ENCODE results near the gene TNFRSF12A.

The TNFRSF12A gene

GRCh38 chr16:3027489-3027795, 7.3 kb downstream of the TNFRSF12A start:
- no peak for DNase-seq

DNA sequence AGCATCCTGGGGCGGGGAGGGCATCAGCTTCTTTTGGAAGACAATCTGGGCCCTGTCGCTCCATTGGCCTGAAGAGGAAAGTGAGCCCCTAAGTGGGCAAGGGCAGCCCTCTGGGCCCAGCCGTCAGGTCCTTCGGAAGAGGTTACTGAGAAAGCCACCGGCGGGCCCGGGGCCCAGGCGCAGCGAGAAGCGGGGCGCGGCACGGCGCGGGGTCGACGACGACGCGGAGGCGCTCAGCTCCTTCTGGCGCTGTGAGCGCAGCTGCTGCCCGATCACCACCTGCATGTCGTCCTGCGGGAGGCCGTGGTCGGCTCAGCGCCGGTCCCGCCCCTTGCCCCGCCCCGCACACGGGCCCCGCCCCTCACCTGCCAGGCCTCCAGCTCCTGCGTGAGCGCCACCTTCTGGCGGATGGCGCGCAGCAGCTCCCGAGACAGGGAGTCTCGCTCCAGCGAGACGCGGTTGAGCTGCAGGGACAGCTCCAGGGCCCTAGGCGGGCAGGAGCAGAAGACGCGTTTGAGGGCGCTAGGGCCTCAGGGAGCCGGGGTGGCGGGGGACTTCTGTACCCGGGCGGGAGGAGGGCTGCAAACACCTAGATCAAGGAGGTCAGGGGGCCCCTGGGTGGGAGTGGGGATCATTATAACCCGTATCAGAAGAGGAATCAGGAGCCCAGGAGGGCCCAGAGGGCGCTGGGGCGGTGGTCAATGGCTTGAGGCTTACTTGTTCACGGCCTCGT, 8.0 kb downstream of the TNFRSF12A start:
- peak; percentile 88 for DNase-seq

- no peak for DNase-seq
Observed at GRCh38 chr16:3028716-3029319, 8.7 kb downstream of the TNFRSF12A start.

- peak; percentile 43 for DNase-seq
Observed at GRCh38 chr16:3029491-3030221, 9.5 kb downstream of the TNFRSF12A start.

- no peak for DNase-seq
Observed at GRCh38 chr16:3030222-3031212, 10.3 kb downstream of the TNFRSF12A start.

- no peak for DNase-seq
Observed at GRCh38 chr16:3032624-3033023, 12.5 kb downstream of the TNFRSF12A start.

DNA sequence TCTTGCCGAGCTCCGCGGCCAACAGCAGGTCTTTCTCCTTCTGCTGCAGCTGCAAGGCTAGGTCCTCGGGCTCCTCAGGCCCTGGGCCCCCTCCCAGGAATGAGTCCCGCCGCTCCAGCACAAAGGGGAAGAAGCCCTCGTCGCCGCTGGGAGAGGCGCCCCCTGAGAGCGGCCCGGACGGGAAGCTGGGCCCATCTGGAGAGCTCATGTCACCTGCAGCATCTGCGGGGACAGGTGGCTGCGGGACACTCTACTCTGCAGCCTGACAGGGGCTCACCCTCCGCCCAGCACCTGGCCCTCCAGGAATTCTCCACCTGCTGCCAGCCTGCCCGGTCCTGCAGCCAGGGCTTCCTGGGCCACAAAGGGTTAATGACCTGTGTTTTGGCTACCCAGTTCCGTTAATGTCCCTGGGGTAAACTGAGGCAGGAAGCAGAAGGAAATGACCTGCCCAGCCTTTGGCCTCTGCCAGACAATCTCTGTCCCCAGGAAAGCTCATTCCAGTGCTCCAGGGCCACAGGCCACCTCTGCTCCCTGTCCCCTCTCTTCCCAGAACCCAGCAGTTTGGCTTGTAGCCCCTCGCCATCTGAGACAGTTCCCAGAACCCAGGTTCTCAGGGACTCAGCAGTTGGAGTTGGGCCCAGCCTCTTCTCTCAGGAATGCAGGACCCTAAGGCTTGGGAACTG, 15.3 kb downstream of the TNFRSF12A start:
- no peak for DNase-seq

GRCh38 chr16:3035972-3036725, 16.0 kb downstream of the TNFRSF12A start:
- no peak for DNase-seq

DNA sequence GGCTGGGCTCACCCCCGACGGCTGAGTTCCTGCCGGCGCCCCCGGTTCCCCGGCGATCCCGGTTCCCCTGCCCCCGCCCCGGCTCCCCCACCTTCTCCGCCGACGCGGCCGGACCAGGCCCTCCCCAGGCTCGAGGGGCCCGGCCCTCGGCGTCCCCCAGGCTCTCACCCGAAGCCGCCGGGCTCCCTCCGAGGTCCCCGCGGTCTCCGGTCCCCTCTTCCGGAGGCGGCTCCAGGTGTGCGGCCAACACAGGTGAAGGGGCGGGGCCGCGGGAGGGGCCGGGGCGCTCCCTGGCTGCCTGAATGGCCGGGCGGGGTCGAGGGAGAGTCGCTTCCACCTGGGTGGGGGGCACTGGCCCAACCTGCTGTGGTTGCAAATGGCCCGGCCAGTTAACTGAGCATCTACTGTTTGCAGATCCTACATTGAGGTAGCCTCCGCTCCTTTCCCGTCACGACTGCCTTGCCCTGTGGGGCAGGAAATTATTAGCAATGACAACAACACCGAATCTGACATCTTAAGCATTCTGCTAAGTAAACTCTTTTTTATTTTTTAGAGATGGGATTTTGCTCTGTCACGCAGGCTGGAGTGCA, 16.7 kb downstream of the TNFRSF12A start, which contains the start of gene BICDL2:
TSS of gene BICDL2 (minus strand) at position 219 of the 590 bp plus-strand sequence. CDS start 1,448 bp downstream, outside the sequence.
- no peak for DNase-seq

DNA sequence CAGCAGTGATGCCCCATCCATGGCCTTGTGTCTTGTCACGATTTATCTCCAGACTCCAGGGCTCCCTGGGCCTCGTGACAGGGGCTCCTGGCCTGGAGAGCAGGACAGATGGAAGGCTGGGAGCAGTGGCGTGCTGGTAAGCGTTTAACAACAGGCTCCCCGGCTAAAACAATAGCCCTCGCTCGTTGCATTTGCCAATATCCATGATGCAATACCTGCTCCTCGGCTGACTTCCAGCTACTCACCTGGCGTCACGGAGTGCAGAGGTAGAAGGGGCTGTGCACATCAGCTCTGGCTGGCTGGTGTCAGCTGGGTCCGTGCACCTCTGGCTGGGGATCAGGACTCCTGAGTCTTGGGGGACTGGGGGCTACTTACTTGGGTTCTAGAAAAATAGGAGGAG, 18.1 kb downstream of the TNFRSF12A start:
- no peak for DNase-seq

DNA sequence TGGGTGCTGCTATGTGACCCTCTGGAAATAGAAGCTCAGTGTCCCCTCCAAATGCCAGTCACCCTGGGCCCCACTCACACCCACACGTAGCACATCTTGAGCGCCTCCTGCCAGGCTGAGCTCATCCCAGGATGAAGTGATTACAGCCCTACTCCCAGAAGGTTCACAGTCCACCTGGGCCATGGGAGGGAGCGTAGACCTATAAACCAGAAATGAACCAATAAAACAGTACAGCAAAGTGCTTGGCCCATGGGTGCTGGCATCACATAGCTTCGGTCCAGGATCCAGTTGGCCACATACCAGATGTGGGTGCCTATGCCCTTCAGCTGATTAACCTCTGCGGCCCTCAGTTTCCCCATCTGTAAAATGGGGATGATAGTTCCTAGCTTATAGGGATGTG, 18.7 kb downstream of the TNFRSF12A start:
- no peak for DNase-seq

GRCh38 chr16:3042376-3042775, 22.2 kb downstream of the TNFRSF12A start:
- DNase-seq: no peak

DNA sequence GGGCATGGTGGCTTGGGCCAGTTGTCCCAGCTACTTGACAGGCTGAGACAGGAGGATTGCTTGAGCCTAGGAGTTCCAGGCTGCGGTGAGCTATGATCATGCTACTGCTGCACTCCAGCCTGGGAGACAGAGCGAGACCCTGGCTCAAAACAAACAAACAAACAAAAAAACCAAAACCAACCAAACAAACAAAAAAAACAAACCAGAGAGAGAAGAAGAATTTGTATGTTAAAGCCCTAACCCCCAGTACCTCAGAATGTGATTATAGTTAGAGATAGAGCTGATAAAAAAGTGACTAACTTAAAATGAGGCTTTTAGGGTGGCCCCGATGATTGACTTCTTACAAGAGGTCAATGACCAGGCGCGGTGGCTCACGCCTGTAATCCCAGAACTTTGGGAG, 24.5 kb downstream of the TNFRSF12A start:
- DNase-seq: no peak

- DNase-seq: no peak
Observed at GRCh38 chr16:3045758-3046640, 25.8 kb downstream of the TNFRSF12A start, which contains the start of gene MMP25. MMP25 (plus strand) TSS chr16:3046561; CDS start chr16:3046918, 357 bp downstream.

- no peak for DNase-seq
Observed at GRCh38 chr16:3046641-3047386, 26.6 kb downstream of the TNFRSF12A start.

- no peak for DNase-seq
Observed at GRCh38 chr16:3047387-3047720, 27.2 kb downstream of the TNFRSF12A start.

DNA sequence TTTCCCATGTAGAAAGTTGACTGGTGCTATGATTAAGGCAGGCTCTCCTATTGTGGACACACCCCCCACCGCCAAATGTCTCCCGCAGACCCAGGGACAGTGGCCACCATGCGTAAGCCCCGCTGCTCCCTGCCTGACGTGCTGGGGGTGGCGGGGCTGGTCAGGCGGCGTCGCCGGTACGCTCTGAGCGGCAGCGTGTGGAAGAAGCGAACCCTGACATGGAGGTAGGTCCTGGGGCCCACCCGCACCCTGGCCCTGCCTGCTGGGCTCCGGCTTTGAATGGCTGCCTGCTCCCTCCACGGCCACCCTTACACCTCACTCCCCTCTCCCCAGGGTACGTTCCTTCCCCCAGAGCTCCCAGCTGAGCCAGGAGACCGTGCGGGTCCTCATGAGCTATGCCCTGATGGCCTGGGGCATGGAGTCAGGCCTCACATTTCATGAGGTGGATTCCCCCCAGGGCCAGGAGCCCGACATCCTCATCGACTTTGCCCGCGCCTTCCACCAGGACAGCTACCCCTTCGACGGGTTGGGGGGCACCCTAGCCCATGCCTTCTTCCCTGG, 29.8 kb downstream of the TNFRSF12A start:
- DNase-seq: no peak

DNA sequence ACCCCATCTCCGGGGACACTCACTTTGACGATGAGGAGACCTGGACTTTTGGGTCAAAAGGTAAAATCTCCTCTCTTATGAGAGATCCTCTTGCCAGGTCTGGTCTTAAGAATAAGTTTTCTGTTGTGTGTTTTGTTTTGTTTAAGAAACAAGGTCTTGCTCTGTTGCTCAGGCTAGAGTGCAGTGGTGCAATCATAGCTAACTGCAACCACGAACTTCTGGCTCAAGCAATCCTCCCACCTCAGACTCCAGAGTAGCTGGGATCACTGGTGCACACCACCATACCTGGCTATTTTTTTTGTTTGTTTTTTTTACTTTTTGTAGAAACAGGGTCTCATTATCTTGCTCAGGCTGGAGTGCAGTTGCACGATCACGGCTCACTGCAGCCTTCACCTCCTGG, 30.3 kb downstream of the TNFRSF12A start:
- no peak for DNase-seq

GRCh38 chr16:3051009-3051408, 30.8 kb downstream of the TNFRSF12A start:
- DNase-seq: no peak

All from CD4-positive, alpha-beta T cell treated with Interleukin-17A for 1 hour (primary cell).